GM23338 (cell line): Measurements from ENCODE around the gene KLHL7. TPM values are rescaled to one million over a fixed set of nuclear protein-coding genes. Genes with fewer than 3 reads are reported as not detected.

ENCODE experiments used
- ATAC-seq: fragments of 200-7000 bp; cut with Tn5 transposase; 3 replicates; pipeline ENCODE4 v1.9.1; 2020
- DNase-seq: peaks from one replicate; pipeline ENCODE4 v3.0.0-alpha.2; 2015; ENCODE audit warnings: low spot score
- H2AFZ ChIP-seq: fragments of 200-600 bp; sonication (generic); 2 replicates; pipeline ENCODE4 v1.8.0; 2016; ENCODE audit warnings: antibody characterized with exemption, mild to moderate bottlenecking, moderate library complexity
- H3F3A ChIP-seq: fragments of 200-600 bp; sonication (generic); replicated peaks from 2 replicates; pipeline ENCODE4 v1.8.0; 2017; ENCODE audit warnings: antibody characterized with exemption, mixed run types, low read depth
- H3K27ac ChIP-seq: fragments of 200-600 bp; sonication (generic); 2 replicates; pipeline ENCODE4 v1.6.1; 2016; ENCODE audit warnings: low read depth
- H3K27me3 ChIP-seq: fragments of 200-600 bp; sonication (generic); 2 replicates; pipeline ENCODE4 v1.8.0; 2016; ENCODE audit warnings: mild to moderate bottlenecking, mixed run types, moderate library complexity; ENCODE audit not compliant: insufficient read depth
- H3K36me3 ChIP-seq: fragments of 200-600 bp; sonication (generic); 2 replicates; pipeline ENCODE4 v1.8.0; 2016; ENCODE audit warnings: mild to moderate bottlenecking; ENCODE audit not compliant: insufficient read depth
- H3K4me1 ChIP-seq: fragments of 200-600 bp; sonication (generic); 2 replicates; pipeline ENCODE4 v1.8.0; 2016; ENCODE audit warnings: mild to moderate bottlenecking, moderate library complexity; ENCODE audit not compliant: insufficient read depth
- H3K4me2 ChIP-seq: fragments of 200-600 bp; sonication (generic); 2 replicates; pipeline ENCODE4 v1.7.1; 2017; ENCODE audit warnings: mixed run types
- H3K4me3 ChIP-seq: fragments of 200-600 bp; sonication (generic); 2 replicates; pipeline ENCODE4 v1.6.1; 2016; ENCODE audit warnings: mixed run types
- H3K79me2 ChIP-seq: fragments of 200-600 bp; sonication (generic); replicated peaks from 2 replicates; pipeline ENCODE4 v1.8.0; 2017; ENCODE audit warnings: mild to moderate bottlenecking; ENCODE audit not compliant: insufficient read depth
- H3K9me2 ChIP-seq: fragments of 200-600 bp; sonication (generic); 2 replicates; pipeline ENCODE4 v1.8.0; 2017; ENCODE audit not compliant: insufficient read depth
- H4K20me1 ChIP-seq: fragments of 200-600 bp; sonication (generic); replicated peaks from 2 replicates; pipeline ENCODE4 v1.8.0; 2017; ENCODE audit warnings: mild to moderate bottlenecking; ENCODE audit not compliant: insufficient read depth
- H3K27ac Mint-ChIP-seq: 2 replicates; pipeline ENCODE4 v1.8.0; 2020; ENCODE audit warnings: inconsistent platforms, mild to moderate bottlenecking, moderate library complexity, mixed read lengths
- H3K27me3 Mint-ChIP-seq: 3 replicates; pipeline ENCODE4 v1.8.0; 2022; ENCODE audit warnings: low read depth, mild to moderate bottlenecking, moderate library complexity, mixed read lengths, inconsistent platforms; ENCODE audit not compliant: insufficient read depth, poor library complexity
- H3K36me3 Mint-ChIP-seq: 3 replicates; pipeline ENCODE4 v1.8.0; 2021; ENCODE audit warnings: low read depth, mild to moderate bottlenecking, inconsistent platforms, moderate library complexity, mixed read lengths
- H3K4me1 Mint-ChIP-seq: 3 replicates; pipeline ENCODE4 v1.8.0; 2020; ENCODE audit warnings: mild to moderate bottlenecking, inconsistent platforms, mixed read lengths
- H3K4me3 Mint-ChIP-seq: 3 replicates; pipeline ENCODE4 v1.8.0; 2021; ENCODE audit warnings: moderate library complexity, mild to moderate bottlenecking, inconsistent platforms, mixed read lengths
- H3K9me3 Mint-ChIP-seq: 3 replicates; pipeline ENCODE4 v1.8.0; 2020; ENCODE audit warnings: moderate library complexity, mild to moderate bottlenecking, inconsistent platforms, mixed read lengths
- CTCF ChIP-seq, 2 experiments: fragments of 200-600 bp in 1 of 2; sonication (generic) in 1 of 2; conservative IDR thresholded peaks; 2 replicates each; pipeline versions ENCODE4 v1.5.1 to v1.6.1; 2016 to 2017; ENCODE audit warnings: antibody characterized with exemption in 2 of 2, low read depth in 2 of 2, mild to moderate bottlenecking in 2 of 2, moderate library complexity in 1 of 2
- REST ChIP-seq: IDR thresholded peaks from one replicate; pipeline ENCODE4 v1.6.1; 2018; ENCODE audit warnings: antibody characterized with exemption; ENCODE audit not compliant: unreplicated experiment
- ZNF331 ChIP-seq: fragments of 250-450 bp; sonication (Bioruptor Pico); IDR thresholded peaks from 2 replicates; pipeline ENCODE4 v1.5.0; 2020; ENCODE audit warnings: low read depth, mild to moderate bottlenecking, moderate library complexity
- ZNF462 ChIP-seq: fragments of 250-450 bp; sonication (Bioruptor Pico); IDR thresholded peaks from 2 replicates; pipeline ENCODE4 v1.5.0; 2020; ENCODE audit warnings: mild to moderate bottlenecking, moderate library complexity
- polyA plus RNA-seq: library from polyadenylated mRNA; unstranded; fragments of >200 nt; fragmentation: Nextera tagmentation; extraction: Ambion mirVana; gene quantifications from 2 replicates; pipeline ENCODE4 v1.2.1, GENCODE V29; 2016
- total RNA-seq: library from RNA; depleted of rRNA; stranded (reverse); fragments of >200 nt; shearing (Covaris generic); gene quantifications from 2 replicates; pipeline ENCODE4 v1.2.3, GENCODE V29; 2014

KLHL7 gene
- total and polyA plus RNA-seq, 2 experiments from 2014 or later: 92.5 to 119 TPM

GRCh38 chr7:23220690-23221305 is 115.2 kb downstream of the KLHL7 start (continued):
- TF ChIP-seq ZNF462 (CRISPR knock-in tag): no peak
- no peak for TF ChIP-seq REST
- TF ChIP-seq ZNF331 (CRISPR knock-in tag): no peak

GRCh38 chr7:23222439-23223030 is 117.0 kb downstream of the KLHL7 start:
- ATAC-seq: no peak
- Mint-ChIP-seq H3K27ac (no peak overlapping the region), H3K4me1 (peaks cover 13% of the 10 kb centered on the region; the same call in 2 of the 3 replicates), H3K9me3 (no peaks in the 10 kb centered on the region), H3K27me3 (peaks cover 2% of the 10 kb centered on the region), H3K36me3 (no peaks in the 10 kb centered on the region), H3K4me3 (no peak overlapping the region)
- Histone ChIP-seq H3K27me3 (no peaks in the 10 kb centered on the region), H3K27ac (no peak overlapping the region), H3K9me2 (no peaks in the 10 kb centered on the region), H3K79me2 (no peaks in the 10 kb centered on the region), H4K20me1 (no peaks in the 10 kb centered on the region), H2AFZ (peak overlapping the region; percentile 83; the same call in 1 of the 2 replicates), H3K4me3 (no peak overlapping the region), H3K36me3 (no peaks in the 10 kb centered on the region), H3K4me2 (no peak overlapping the region), H3K4me1 (peaks cover 7% of the 10 kb centered on the region; the same call in 1 of the 2 replicates), H3F3A (no peaks in the 10 kb centered on the region)
- DNase-seq: no peak
- peak in 1 of 2 experiments; percentile 23; a peak in 1 of 4 replicates for TF ChIP-seq CTCF (conservative IDR thresholded peaks at IDR 0.05; ENCODE audit: low read depth in 2 of 2)
